Erythroblast (primary cell): ENCODE results near the gene ATOSA.

Source experiments
- DNase-seq, 2 experiments: peaks; one replicate each; lab custom pipeline; 2025; lab: John Stamatoyannopoulos, UW
- GATA1 ChIP-seq: IDR thresholded peaks from 2 replicates; pipeline ENCODE4 v1.6.1; 2011; ENCODE audit warnings: low read depth, mild to moderate bottlenecking, control low read depth, low read length, moderate library complexity
- POLR2A ChIP-seq: IDR thresholded peaks from 2 replicates; pipeline ENCODE4 v1.6.1; 2011; ENCODE audit warnings: mild to moderate bottlenecking, low read length

Gene ATOSA

DNA sequence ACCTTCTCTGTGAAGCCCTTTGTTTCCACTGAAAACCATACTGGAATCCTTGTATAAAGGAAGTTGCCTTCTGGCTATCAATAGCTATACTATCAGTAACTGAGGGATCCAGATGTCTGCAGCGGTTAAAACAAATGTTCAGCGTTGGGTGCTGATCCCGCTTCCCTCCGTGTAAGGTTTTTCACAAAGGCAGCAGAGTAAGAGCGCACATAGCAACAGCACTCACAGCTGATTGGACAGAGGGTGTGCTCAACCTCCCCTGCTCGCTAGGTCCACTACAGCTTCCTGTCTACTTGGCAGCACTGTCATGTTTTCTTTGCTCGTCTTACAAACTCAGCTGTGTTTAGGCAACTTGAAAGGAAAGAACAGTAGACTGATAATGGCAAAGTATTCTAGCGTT lies 27.3 kb downstream of the ATOSA start:
- no peak for TF ChIP-seq GATA1
- no peak for TF ChIP-seq POLR2A
- peak; percentile 80 to 86 for DNase-seq

- TF ChIP-seq GATA1 (no peak), POLR2A (no peak)
- DNase-seq, result no peak
Observed at GRCh38 chr15:52651114-52651513, 28.1 kb downstream of the ATOSA start.

DNA sequence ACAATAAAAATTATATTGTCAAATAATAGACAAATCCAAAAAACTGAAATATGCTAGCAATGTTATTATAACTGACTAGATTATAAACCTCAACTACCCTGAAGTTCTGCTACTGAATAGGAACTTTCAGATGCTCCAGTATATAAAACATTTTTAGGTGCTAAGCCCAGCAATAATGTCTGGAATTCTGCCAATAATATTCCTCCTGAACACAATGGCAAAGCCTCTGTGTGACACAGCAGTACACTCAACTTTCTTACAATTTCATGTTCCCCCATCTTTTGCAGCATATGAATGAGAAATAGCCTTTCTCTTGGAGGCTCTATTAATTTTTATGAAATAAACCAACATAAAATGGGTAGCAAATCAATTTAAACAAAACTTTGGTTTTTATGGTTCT lies 29.5 kb downstream of the ATOSA start:
- TF ChIP-seq GATA1, result no peak
- no peak for TF ChIP-seq POLR2A
- DNase-seq, result no peak

GRCh38 chr15:52645916-52646315 lies 33.3 kb downstream of the ATOSA start:
- DNase-seq, result no peak
- TF ChIP-seq POLR2A (no peak), GATA1 (no peak)

GRCh38 chr15:52642386-52643361 lies 36.5 kb downstream of the ATOSA start:
- no peak for TF ChIP-seq GATA1
- TF ChIP-seq POLR2A, result no peak
- no peak for DNase-seq

DNA sequence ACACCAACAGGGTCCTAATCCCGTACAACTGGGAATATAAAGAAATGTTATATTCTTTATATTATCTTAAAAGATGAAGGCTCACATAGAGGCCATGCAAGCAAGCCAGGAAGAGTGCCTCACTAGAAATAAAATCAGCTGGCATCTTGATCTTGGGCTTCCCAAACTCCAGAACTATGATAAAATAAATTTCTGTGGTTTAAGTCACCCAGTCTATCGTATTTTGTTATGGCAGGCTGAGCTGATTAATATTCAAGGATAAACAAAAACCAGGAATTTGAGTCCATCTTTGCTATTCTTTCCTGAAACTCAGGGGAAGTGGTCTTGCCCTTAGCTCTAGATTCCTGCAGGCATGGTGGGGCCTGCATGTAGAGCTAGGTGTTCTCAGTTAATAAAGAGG lies 42.7 kb downstream of the ATOSA start:
- no peak for DNase-seq
- TF ChIP-seq POLR2A, result no peak
- TF ChIP-seq GATA1, result no peak

DNA sequence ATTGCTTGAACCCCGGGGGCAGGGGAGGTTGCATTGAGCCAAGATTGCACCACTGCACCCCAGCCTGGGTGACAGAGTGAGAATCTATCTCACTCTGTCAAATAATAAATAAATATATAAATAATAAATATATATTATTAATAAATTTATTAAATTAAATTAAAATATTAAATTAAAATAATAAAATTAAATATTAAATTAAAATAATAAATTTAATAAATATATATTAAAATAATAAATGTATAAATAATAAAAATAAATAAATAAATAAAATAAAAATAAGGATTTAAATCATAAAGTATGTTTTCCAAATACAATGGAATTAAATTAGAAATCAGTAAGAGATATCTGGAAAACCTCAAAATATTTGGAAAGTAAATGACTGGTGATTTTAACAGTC lies 43.3 kb downstream of the ATOSA start:
- DNase-seq, result no peak
- TF ChIP-seq POLR2A (no peak), GATA1 (no peak)
